Kidney capillary endothelial cell (primary cell): ENCODE data around the gene SUGP1.
A peak's percentile ranks its signal among the peaks of the same experiment; 100 is the strongest.

Experiments
- DNase-seq: peaks from one replicate; pipeline ENCODE4 v3.0.0-alpha.2; 2018; ENCODE audit warnings: low spot score

SUGP1 gene

GRCh38 chr19:19342086-19343015 is 22.0 kb upstream of the SUGP1 start:
- peak; percentile 63 for DNase-seq

GRCh38 chr19:19341026-19341425 is 20.7 kb upstream of the SUGP1 start:
- DNase-seq: no peak

DNA sequence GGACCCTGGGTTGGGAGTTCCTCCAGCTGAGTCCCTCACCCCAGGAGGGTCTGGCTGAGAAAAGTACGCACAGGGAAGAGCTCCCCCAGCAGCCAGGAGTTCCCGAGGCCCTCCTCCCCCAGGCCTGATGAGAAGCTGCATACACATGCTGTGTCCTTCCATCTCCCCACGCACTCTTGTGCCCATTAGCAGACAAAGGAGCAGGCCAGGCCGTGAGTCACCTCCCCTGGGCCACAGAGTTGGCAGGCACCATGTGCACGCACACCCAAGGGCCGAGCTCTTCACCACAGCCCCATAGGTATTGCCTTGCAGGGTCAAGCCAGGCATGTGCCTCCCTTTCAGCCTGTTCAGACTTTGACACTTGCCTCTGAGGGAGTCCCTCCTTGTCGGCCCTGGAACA is 17.8 kb upstream of the SUGP1 start:
- no peak for DNase-seq

DNA sequence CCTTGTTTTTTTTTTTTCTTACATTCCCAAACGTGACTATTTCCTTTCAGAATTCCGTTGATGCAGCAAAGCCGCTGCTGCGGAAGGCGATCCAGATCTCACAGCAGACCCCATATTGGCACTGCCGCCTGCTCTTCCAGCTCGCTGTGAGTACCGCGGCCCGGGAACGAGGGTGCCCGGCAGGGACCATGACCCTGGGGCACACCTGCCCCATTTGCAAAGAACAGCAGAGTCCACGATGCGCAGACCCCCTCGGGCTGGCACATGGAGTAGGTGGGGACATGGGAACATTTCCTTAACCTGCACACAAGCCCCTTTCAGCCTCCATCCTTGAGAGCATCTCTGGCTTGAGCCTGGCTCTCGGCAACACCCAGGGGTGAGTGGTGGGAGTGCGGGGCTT is 16.8 kb upstream of the SUGP1 start:
- DNase-seq: no peak

DNA sequence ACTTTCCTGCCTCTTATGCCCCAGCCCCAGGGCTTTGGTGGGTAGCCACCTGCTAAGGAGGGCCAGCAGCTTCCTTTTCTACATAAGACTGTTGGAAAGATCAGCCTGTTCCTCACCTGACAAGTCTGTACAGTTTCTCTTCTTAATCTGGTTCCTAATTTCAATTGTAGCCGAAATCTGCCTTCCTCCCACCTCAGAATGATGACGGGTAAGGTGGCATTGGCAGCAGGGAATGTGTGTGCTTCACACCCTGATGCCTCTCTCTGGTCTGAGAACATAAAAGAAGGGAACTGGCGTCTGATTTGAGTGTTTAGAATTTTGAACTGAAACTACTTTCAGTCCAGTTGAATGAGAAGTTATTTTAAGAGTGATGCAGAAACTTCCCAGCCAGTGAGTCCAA is 16.3 kb upstream of the SUGP1 start:
- no peak for DNase-seq

GRCh38 chr19:19335408-19336158 is 15.3 kb upstream of the SUGP1 start:
- no peak for DNase-seq

DNA sequence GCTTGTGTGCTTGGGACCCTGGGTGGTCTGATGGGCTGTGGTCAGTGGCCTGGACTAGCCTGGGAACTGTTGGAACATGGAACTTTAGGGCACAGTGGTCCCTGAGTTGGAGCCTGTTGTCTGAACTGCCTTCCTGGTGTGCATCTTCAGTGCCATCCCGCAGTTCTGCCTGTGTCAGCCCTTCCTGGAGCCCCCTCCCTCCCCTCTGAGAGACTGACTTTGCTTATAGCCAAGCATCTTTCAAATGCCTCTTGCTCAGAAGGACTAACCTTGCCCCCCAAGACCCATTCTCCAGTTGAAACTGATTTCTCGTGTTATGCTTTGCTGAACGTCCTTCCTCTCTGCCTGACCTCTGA is 14.7 kb upstream of the SUGP1 start:
- no peak for DNase-seq

- no peak for DNase-seq
Observed at GRCh38 chr19:19334063-19334988, 14.0 kb upstream of the SUGP1 start.

GRCh38 chr19:19329126-19329525 is 8.8 kb upstream of the SUGP1 start:
- DNase-seq: peak; percentile 59

DNA sequence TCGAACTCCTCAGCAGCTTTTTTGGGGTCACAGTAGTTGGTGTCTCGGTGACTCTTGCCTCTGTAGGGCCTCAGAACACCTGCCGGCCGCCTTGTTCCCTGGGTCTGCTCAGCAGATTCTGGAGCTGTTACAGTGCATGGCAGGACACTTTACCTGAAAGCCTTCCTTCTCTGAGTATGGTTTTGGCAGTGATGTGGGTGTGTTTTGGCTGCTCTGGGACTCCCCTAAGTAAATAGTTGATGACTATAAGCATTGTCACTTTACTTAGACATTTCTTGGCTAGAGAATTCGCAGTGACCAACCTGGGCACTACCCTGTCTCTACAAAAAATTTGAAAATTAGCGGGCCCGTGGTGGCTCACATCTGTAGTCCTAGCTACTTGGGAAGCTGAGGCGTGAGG is 7.4 kb upstream of the SUGP1 start:
- DNase-seq: no peak

DNA sequence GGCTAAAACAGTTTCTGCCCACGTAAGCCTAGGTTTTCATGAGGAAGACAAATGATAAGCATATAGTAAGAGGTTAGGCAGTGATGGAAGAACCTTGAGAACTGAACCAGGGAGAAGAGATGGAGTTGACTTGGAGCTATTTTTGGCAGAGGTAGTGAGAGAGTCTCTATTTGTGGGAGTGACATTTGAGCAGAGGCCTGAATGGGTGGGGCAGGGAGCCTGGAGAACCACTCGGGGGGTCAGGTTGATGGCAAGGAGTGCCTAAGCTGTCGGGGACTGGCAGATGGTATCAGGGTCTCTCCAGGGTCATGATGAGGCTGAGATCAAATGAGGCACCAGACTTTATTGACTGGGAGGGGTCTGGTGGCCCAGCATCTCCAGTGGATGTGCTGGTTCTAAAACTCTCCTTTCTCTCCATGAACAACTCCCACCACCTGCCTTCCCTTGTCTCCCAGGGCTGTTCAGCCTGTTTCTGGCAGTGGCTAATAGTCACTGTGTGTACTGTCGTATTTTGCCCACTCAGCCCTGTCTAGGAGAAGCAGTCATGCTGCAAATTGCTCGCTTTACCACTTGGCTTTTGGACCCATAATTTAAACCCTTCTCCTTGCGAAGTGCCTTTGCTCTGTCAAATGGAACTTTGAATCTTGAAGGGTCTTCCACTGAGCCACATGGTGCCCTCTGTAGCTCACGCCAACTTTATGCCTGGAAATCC is 3.9 kb upstream of the SUGP1 start:
- DNase-seq: no peak

DNA sequence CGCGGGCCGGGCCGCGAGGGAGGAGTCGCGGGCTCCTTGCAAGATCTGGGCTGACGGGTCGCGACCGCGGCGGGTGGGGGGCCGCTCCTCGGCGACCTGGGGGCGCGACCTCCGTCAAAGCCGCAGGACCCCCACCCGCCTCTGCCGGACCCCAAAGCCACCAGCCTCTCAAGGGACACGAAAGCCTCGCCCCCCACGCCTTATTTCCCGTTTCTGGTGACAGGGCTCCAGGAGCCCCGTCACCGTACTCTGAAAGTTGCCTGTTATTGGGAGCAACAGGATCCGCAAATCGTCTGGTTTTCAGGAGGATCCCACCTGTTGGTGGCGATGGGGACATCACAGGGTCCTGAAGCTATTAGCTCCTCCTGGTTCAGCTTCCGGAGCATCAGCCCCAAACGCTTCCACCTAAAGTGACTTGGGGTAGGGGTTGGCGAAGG is 850 bp upstream of the SUGP1 start:
- no peak for DNase-seq

GRCh38 chr19:19319732-19320360 is 463 bp downstream of the SUGP1 start:
- DNase-seq: no peak

GRCh38 chr19:19316082-19316481 is 4.2 kb downstream of the SUGP1 start:
- no peak for DNase-seq

- DNase-seq: no peak
Observed at GRCh38 chr19:19315444-19315843, 4.9 kb downstream of the SUGP1 start.

DNA sequence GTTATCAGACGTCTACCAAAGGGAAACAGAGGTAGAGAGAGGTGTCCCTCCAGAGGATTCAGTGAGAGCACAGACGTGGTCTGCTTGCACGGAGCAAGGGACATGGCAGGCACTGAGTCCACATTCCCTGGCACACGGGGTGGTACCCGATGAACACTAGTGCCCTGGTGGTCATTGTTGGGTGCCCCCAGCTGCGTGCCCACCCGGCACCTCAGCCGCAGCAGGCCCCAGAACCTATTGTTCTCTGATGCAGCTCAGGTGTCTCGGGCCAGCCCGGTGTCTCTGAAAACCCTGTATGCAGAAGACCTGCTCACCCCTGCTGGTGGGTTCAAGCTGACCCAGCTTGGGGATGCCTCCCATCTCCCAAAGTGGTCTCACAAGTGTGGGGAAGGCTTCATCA is 11.9 kb downstream of the SUGP1 start:
- DNase-seq: no peak

GRCh38 chr19:19306191-19306590 is 14.1 kb downstream of the SUGP1 start:
- no peak for DNase-seq

- DNase-seq: no peak
Observed at GRCh38 chr19:19305696-19306095, 14.6 kb downstream of the SUGP1 start.

DNA sequence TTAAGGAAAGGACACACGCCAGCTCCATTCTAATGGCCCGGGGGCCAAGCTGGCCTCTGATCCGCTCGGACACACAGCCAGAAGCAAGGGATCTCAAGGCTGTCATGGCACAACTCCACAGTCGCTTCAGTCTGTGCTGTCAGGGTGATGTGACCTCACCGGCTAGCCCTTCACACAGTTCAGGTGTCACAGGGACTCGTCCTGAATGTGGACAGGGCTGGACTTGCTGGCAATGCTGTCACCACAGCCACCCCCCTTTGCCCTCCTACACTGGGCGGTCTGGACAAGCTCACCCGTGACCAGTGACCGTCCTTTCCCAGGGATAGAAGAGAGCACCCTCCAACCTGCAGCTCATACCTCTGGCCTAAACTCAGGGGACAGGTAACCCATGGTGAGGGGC is 15.2 kb downstream of the SUGP1 start:
- no peak for DNase-seq

DNA sequence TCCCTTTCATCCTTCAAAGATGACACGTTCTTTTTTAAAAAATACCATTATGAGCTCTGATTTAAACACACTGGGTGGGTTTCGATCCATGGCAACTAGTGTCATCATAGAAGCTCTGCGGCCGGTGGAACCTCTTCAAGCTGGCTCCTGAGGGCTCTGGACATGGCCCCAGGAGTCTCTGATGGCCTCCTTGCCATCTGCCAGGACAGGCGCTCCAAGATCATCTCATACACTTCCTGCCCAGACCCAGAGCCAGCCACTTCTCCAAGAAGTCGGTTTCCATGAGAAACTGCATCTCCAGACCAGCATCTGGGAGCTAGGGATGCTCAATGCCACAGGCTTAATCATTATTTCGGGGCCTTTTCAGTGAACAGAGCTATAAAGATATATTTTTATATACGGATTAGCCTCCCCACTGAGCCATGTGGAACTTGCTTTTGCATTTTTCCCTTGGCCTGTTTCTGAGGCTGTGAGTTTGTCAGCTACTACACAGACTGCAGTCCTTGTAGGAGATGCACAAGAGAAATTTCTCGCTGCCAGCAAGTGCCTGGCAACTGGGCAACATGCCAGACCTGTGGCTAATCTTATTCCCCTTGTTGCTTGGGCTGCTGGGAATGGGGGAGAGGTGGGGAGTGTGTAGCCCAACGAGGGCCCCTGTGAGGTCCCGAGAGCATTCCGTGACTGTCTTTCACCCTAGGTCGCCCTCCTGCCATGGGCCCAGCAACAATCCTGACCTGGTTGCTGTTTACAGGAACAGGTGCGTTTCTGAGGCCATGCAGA is 15.9 kb downstream of the SUGP1 start:
- no peak for DNase-seq
